HepG2 (cell line): ENCODE results near the gene PEX3. TPM values are rescaled to one million over a fixed set of nuclear protein-coding genes. Genes with fewer than 3 reads are reported as not detected.

Source experiments
- CTCF ChIP-seq: sonication (generic); formaldehyde crosslinking; IDR thresholded peaks from 2 replicates; pipeline ENCODE4 v1.5.0; 2020; ENCODE audit warnings: mild to moderate bottlenecking, missing genetic modification reagents, moderate library complexity
- GFI1 ChIP-seq: sonication (generic); formaldehyde crosslinking; IDR thresholded peaks from 2 replicates; pipeline ENCODE4 v1.5.0; 2020; ENCODE audit warnings: missing genetic modification reagents, mild to moderate bottlenecking, borderline replicate concordance
- IKZF1 ChIP-seq: fragments of 450-650 bp; IDR thresholded peaks from 2 replicates; pipeline ENCODE4 v1.7.1; 2016
- ISL2 ChIP-seq: sonication (generic); formaldehyde crosslinking; IDR thresholded peaks from 2 replicates; pipeline ENCODE4 v1.5.0; 2020; ENCODE audit warnings: missing genetic modification reagents
- JDP2 ChIP-seq: sonication (generic); formaldehyde crosslinking; IDR thresholded peaks from 2 replicates; pipeline ENCODE4 v1.8.1; 2022; ENCODE audit warnings: missing genetic modification reagents, borderline replicate concordance
- NONO ChIP-seq, 2 experiments: fragments of 450-650 bp in 1 of 2; sonication (generic) in 1 of 2; formaldehyde crosslinking in 1 of 2; IDR thresholded peaks in 1 of 2; conservative IDR thresholded peaks in 1 of 2; 2 replicates each; pipeline versions ENCODE4 v1.6.1 to v1.8.0; 2017 to 2022; ENCODE audit warnings: mild to moderate bottlenecking in 1 of 2, missing genetic modification reagents in 1 of 2, moderate library complexity in 1 of 2
- PAF1 ChIP-seq: IDR thresholded peaks from 2 replicates; pipeline ENCODE4 v1.6.1; 2016; ENCODE audit warnings: missing genetic modification reagents, missing compliant biosample characterization
- RFX5 ChIP-seq: IDR thresholded peaks from 2 replicates; pipeline ENCODE4 v1.6.1; 2011; ENCODE audit warnings: low read depth, low read length, improper control_type of control experiment
- SSRP1 ChIP-seq: IDR thresholded peaks from 2 replicates; pipeline ENCODE4 v1.6.1; 2016; ENCODE audit warnings: control low read depth
- ZNF230 ChIP-seq: sonication (generic); formaldehyde crosslinking; IDR thresholded peaks from 2 replicates; pipeline ENCODE4 v1.4.0; 2020; ENCODE audit warnings: mild to moderate bottlenecking, missing genetic modification reagents
- ZNF773 ChIP-seq: sonication (generic); formaldehyde crosslinking; IDR thresholded peaks from 2 replicates; pipeline ENCODE4 v1.4.0; 2020; ENCODE audit warnings: missing genetic modification reagents, borderline replicate concordance
- polyA plus RNA-seq, 8 experiments: library from polyadenylated mRNA; depleted of rRNA in 3 of 8; stranded (reverse) in 7 of 8; unstranded in 1 of 8; fragments of >200 nt; fragmentation: Illumina TruSeq in 4 of 8; extraction: Trizol in 4 of 8; gene quantifications; 2 replicates each; pipeline versions ENCODE4 v1.2.1 to v1.2.3, GENCODE V29; 2011 to 2016; ENCODE audit warnings: low read depth in 4 of 8, missing spikeins in 1 of 8, mixed read lengths in 1 of 8; ENCODE audit not compliant: insufficient read depth in 1 of 8
- total RNA-seq, 5 experiments: library from RNA; depleted of rRNA; stranded (reverse); fragments of >200 nt; fragmentation: Illumina TruSeq; extraction: Trizol; gene quantifications; 2 replicates each; pipeline ENCODE4 v1.2.3, GENCODE V29; 2016; ENCODE audit warnings: low read depth in 1 of 5
- TF ChIP-seq, protein P1 (sequence below): sonication (generic); formaldehyde crosslinking; IDR thresholded peaks from 2 replicates; pipeline ENCODE4 v1.5.0; 2020; ENCODE audit warnings: mild to moderate bottlenecking, missing genetic modification reagents, borderline replicate concordance
- TF ChIP-seq, protein P2 (sequence below): sonication (generic); formaldehyde crosslinking; IDR thresholded peaks from 2 replicates; pipeline ENCODE4 v1.5.0; 2020; ENCODE audit warnings: missing genetic modification reagents, mild to moderate bottlenecking, borderline replicate concordance
- TF ChIP-seq, protein P3 (sequence below): sonication (generic); formaldehyde crosslinking; IDR thresholded peaks from 2 replicates; pipeline ENCODE4 v1.9.0; 2021; ENCODE audit warnings: mild to moderate bottlenecking, missing genetic modification reagents

PEX3 gene
- total and polyA plus RNA-seq, 2 of the 13 experiments (the other 11 are each of a cell fraction or from before 2014, with no cell fraction given) = 30.9 to 40.8 TPM

GRCh38 chr6:143510991-143511891, 60.6 kb downstream of the PEX3 start, which contains the start of gene FUCA2 (continued):
- TF ChIP-seq, protein P1, sequence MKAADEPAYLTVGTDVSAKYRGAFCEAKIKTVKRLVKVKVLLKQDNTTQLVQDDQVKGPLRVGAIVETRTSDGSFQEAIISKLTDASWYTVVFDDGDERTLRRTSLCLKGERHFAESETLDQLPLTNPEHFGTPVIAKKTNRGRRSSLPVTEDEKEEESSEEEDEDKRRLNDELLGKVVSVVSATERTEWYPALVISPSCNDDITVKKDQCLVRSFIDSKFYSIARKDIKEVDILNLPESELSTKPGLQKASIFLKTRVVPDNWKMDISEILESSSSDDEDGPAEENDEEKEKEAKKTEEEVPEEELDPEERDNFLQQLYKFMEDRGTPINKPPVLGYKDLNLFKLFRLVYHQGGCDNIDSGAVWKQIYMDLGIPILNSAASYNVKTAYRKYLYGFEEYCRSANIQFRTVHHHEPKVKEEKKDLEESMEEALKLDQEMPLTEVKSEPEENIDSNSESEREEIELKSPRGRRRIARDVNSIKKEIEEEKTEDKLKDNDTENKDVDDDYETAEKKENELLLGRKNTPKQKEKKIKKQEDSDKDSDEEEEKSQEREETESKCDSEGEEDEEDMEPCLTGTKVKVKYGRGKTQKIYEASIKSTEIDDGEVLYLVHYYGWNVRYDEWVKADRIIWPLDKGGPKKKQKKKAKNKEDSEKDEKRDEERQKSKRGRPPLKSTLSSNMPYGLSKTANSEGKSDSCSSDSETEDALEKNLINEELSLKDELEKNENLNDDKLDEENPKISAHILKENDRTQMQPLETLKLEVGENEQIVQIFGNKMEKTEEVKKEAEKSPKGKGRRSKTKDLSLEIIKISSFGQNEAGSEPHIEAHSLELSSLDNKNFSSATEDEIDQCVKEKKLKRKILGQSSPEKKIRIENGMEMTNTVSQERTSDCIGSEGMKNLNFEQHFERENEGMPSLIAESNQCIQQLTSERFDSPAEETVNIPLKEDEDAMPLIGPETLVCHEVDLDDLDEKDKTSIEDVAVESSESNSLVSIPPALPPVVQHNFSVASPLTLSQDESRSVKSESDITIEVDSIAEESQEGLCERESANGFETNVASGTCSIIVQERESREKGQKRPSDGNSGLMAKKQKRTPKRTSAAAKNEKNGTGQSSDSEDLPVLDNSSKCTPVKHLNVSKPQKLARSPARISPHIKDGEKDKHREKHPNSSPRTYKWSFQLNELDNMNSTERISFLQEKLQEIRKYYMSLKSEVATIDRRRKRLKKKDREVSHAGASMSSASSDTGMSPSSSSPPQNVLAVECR (CRISPR knock-in tag) = peak; percentile 96
- TF ChIP-seq RFX5 = no peak
- TF ChIP-seq CTCF (CRISPR knock-in tag) = peak; percentile 32
- peak; percentile 97 for TF ChIP-seq ZNF230
- no peak for TF ChIP-seq IKZF1
- TF ChIP-seq, protein P2, sequence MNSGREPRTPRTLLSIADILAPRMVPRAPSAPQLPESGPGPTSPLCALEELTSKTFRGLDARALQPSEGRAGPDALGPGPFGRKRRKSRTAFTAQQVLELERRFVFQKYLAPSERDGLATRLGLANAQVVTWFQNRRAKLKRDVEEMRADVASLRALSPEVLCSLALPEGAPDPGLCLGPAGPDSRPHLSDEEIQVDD (CRISPR knock-in tag) = peak; percentile 97; the same call in 1 of the 2 replicates
- TF ChIP-seq NONO (IDR thresholded peaks at IDR 0.05) = no peak
- TF ChIP-seq NONO (CRISPR knock-in tag; conservative IDR thresholded peaks at IDR 0.05) = peak; percentile 92
- TF ChIP-seq SSRP1 (CRISPR knock-in tag) = no peak
- TF ChIP-seq ISL2 (CRISPR knock-in tag) = peak; percentile 77
- TF ChIP-seq JDP2 (CRISPR knock-in tag) = no peak
- peak; percentile 88; the same call in 1 of the 2 replicates for TF ChIP-seq ZNF773 (CRISPR knock-in tag)
- TF ChIP-seq PAF1 (CRISPR knock-in tag) = no peak
- TF ChIP-seq GFI1 (CRISPR knock-in tag) = peak; percentile 89
- TF ChIP-seq, protein P3, sequence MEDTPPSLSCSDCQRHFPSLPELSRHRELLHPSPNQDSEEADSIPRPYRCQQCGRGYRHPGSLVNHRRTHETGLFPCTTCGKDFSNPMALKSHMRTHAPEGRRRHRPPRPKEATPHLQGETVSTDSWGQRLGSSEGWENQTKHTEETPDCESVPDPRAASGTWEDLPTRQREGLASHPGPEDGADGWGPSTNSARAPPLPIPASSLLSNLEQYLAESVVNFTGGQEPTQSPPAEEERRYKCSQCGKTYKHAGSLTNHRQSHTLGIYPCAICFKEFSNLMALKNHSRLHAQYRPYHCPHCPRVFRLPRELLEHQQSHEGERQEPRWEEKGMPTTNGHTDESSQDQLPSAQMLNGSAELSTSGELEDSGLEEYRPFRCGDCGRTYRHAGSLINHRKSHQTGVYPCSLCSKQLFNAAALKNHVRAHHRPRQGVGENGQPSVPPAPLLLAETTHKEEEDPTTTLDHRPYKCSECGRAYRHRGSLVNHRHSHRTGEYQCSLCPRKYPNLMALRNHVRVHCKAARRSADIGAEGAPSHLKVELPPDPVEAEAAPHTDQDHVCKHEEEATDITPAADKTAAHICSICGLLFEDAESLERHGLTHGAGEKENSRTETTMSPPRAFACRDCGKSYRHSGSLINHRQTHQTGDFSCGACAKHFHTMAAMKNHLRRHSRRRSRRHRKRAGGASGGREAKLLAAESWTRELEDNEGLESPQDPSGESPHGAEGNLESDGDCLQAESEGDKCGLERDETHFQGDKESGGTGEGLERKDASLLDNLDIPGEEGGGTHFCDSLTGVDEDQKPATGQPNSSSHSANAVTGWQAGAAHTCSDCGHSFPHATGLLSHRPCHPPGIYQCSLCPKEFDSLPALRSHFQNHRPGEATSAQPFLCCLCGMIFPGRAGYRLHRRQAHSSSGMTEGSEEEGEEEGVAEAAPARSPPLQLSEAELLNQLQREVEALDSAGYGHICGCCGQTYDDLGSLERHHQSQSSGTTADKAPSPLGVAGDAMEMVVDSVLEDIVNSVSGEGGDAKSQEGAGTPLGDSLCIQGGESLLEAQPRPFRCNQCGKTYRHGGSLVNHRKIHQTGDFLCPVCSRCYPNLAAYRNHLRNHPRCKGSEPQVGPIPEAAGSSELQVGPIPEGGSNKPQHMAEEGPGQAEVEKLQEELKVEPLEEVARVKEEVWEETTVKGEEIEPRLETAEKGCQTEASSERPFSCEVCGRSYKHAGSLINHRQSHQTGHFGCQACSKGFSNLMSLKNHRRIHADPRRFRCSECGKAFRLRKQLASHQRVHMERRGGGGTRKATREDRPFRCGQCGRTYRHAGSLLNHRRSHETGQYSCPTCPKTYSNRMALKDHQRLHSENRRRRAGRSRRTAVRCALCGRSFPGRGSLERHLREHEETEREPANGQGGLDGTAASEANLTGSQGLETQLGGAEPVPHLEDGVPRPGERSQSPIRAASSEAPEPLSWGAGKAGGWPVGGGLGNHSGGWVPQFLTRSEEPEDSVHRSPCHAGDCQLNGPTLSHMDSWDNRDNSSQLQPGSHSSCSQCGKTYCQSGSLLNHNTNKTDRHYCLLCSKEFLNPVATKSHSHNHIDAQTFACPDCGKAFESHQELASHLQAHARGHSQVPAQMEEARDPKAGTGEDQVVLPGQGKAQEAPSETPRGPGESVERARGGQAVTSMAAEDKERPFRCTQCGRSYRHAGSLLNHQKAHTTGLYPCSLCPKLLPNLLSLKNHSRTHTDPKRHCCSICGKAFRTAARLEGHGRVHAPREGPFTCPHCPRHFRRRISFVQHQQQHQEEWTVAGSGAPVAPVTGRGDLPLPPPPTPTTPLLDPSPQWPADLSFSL (CRISPR knock-in tag) = 0 out of 2 replicates have a peak, but pooled peaks have one; percentile 6
